ENCODE data around the gene TMEFF2. TPM values are rescaled to one million over a fixed set of nuclear protein-coding genes. Genes with fewer than 3 reads are reported as not detected.

The TMEFF2 gene
- total and polyA plus RNA-seq, 10 of the 15 experiments (the other 5 are each of a cell fraction or from before 2014, with no cell fraction given), result not detected

DNA sequence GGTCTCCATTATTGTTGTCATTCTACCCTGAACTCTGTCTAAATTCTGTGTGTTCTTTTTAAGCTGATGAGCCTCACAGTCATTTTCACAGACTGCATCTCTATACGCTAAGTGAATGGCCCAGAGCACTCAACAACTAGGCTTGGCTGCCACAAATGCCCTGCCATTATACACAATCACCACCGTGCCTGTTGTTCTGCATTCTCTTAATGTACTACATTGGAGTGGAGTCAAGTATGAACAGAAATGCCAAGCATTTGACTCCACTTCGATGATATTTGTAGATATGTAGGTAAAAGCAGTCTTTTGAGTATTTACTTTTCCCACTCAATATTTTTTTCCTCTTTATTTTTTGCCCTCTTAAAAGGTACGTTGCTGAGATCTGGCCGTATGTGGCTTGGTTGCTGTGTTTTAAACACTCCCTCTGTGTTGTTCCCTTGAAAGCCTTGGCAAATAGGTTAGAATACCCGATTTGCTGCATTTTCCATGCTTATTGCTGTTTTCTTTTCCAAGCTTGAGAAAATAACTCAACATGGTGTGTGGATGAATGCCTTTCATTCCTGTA lies 36.2 kb upstream of the TMEFF2 start:
- TF ChIP-seq TAF1 (IDR thresholded peaks at IDR 0.05; ENCODE audit: borderline replicate concordance, low read depth, low read length) (no peak), KAT2A (conservative IDR thresholded peaks at IDR 0.05; ENCODE audit: control insufficient read depth, low read depth, low read length) (no peak), ZNF217 (IDR thresholded peaks at IDR 0.05) (no peak), ZNF274 (IDR thresholded peaks at IDR 0.05; ENCODE audit: insufficient read depth, insufficient read length) (no peak), SMC3 (IDR thresholded peaks at IDR 0.05; ENCODE audit: borderline replicate concordance, low read length) (no peak), RAD51 (IDR thresholded peaks at IDR 0.05) (no peak), POLR2A (IDR thresholded peaks at IDR 0.05; ENCODE audit: low read depth, low read length) (no peak), CEBPB (IDR thresholded peaks at IDR 0.05; ENCODE audit: borderline replicate concordance in 1 of 2, low read depth in 2 of 2, low read length in 2 of 2) (no peak), RFX5 (IDR thresholded peaks at IDR 0.05; ENCODE audit: low read depth, low read length) (no peak), SMAD5 (IDR thresholded peaks at IDR 0.05; ENCODE audit: low read depth) (no peak), FOXM1 (IDR thresholded peaks at IDR 0.05; ENCODE audit: low read depth, low read length) (no peak), CHD4 (IDR thresholded peaks at IDR 0.05) (no peak), ATF7 (IDR thresholded peaks at IDR 0.05; ENCODE audit: low read depth) (no peak), BHLHE40 (IDR thresholded peaks at IDR 0.05; ENCODE audit: borderline replicate concordance in 1 of 2, low read depth in 2 of 2, low read length in 1 of 2) (no peak), RCOR1 (conservative IDR thresholded peaks at IDR 0.05; ENCODE audit: low read depth, low read length) (no peak)
- TF ChIP-seq, protein P1, sequence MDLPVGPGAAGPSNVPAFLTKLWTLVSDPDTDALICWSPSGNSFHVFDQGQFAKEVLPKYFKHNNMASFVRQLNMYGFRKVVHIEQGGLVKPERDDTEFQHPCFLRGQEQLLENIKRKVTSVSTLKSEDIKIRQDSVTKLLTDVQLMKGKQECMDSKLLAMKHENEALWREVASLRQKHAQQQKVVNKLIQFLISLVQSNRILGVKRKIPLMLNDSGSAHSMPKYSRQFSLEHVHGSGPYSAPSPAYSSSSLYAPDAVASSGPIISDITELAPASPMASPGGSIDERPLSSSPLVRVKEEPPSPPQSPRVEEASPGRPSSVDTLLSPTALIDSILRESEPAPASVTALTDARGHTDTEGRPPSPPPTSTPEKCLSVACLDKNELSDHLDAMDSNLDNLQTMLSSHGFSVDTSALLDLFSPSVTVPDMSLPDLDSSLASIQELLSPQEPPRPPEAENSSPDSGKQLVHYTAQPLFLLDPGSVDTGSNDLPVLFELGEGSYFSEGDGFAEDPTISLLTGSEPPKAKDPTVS (IDR thresholded peaks at IDR 0.05; ENCODE audit: low read depth, low read length), result no peak
- TF ChIP-seq, protein P2, sequence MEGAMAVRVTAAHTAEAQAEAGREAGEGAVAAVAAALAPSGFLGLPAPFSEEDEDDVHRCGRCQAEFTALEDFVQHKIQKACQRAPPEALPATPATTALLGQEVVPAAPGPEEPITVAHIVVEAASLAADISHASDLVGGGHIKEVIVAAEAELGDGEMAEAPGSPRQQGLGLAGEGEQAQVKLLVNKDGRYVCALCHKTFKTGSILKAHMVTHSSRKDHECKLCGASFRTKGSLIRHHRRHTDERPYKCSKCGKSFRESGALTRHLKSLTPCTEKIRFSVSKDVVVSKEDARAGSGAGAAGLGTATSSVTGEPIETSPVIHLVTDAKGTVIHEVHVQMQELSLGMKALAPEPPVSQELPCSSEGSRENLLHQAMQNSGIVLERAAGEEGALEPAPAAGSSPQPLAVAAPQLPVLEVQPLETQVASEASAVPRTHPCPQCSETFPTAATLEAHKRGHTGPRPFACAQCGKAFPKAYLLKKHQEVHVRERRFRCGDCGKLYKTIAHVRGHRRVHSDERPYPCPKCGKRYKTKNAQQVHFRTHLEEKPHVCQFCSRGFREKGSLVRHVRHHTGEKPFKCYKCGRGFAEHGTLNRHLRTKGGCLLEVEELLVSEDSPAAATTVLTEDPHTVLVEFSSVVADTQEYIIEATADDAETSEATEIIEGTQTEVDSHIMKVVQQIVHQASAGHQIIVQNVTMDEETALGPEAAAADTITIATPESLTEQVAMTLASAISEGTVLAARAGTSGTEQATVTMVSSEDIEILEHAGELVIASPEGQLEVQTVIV (IDR thresholded peaks at IDR 0.05; ENCODE audit: borderline replicate concordance, partially characterized antibody), result no peak
- TF ChIP-seq, protein P3, sequence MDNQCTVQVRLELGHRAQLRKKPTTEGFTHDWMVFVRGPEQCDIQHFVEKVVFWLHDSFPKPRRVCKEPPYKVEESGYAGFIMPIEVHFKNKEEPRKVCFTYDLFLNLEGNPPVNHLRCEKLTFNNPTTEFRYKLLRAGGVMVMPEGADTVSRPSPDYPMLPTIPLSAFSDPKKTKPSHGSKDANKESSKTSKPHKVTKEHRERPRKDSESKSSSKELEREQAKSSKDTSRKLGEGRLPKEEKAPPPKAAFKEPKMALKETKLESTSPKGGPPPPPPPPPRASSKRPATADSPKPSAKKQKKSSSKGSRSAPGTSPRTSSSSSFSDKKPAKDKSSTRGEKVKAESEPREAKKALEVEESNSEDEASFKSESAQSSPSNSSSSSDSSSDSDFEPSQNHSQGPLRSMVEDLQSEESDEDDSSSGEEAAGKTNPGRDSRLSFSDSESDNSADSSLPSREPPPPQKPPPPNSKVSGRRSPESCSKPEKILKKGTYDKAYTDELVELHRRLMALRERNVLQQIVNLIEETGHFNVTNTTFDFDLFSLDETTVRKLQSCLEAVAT (IDR thresholded peaks at IDR 0.05), result no peak
- TF ChIP-seq, protein P4, sequence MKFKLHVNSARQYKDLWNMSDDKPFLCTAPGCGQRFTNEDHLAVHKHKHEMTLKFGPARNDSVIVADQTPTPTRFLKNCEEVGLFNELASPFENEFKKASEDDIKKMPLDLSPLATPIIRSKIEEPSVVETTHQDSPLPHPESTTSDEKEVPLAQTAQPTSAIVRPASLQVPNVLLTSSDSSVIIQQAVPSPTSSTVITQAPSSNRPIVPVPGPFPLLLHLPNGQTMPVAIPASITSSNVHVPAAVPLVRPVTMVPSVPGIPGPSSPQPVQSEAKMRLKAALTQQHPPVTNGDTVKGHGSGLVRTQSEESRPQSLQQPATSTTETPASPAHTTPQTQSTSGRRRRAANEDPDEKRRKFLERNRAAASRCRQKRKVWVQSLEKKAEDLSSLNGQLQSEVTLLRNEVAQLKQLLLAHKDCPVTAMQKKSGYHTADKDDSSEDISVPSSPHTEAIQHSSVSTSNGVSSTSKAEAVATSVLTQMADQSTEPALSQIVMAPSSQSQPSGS (IDR thresholded peaks at IDR 0.05; ENCODE audit: low read length), result no peak
- no peak overlapping the region for H2AFZ ChIP-seq (ENCODE audit: control insufficient read depth, low read depth, low read length)
- no TSS peak for BruUV-seq (replicated peaks)
- no peaks in the 10 kb centered on the region for H3K36me3 ChIP-seq (ENCODE audit: control insufficient read depth in 2 of 2, insufficient read depth in 2 of 2, low read length in 1 of 2)
- in situ Hi-C loops (cut with MboI) (no loop called here), intact Hi-C loops (cut with micrococcal nuclease; ENCODE audit: unreplicated experiment) (no loop called here)
- DNase-seq (ENCODE audit: low read depth, low spot score) (no peak), FAIRE-seq (no peak), ATAC-seq (no peak)
- no peak overlapping the region for H3K4me3 ChIP-seq
- H3K4me2 ChIP-seq (ENCODE audit: control insufficient read depth, insufficient read depth), result no peak overlapping the region
- H3K27ac ChIP-seq (ENCODE audit: control insufficient read depth, insufficient read depth), result no peak overlapping the region
- ChIA-PET SMC1A (ENCODE audit: uncharacterized antibody, unreplicated experiment) (no interaction called here), RAD21 (ENCODE audit: unreplicated experiment) (no interaction called here), CTCF (no interaction called here), POLR2A (no interaction called here)
- no peaks in the 10 kb centered on the region for H4K20me1 ChIP-seq (ENCODE audit: control insufficient read depth, insufficient read depth)
- 5% methylated on average over 6 of the region's 6 CpGs for WGBS (ENCODE audit: insufficient coverage, insufficient replicate concordance, low lambda C conversion rate, missing lambda C conversion rate)
- H3K4me1 ChIP-seq (ENCODE audit: control insufficient read depth, insufficient read depth, low read length), result no peaks in the 10 kb centered on the region
- H3K79me2 ChIP-seq (ENCODE audit: control insufficient read depth, insufficient read depth, low read length), result no peaks in the 10 kb centered on the region
- H3K27me3 ChIP-seq (replicated peaks in 1 of 2; ENCODE audit: control insufficient read depth in 2 of 2, insufficient read depth in 2 of 2, low read length in 1 of 2), result no peaks in the 10 kb centered on the region; a peak in 1 of 4 replicates
- H3K9me3 ChIP-seq (replicated peaks; ENCODE audit: control insufficient read depth, insufficient read depth, low read length), result no peaks in the 10 kb centered on the region
- no peak overlapping the region for H3K9ac ChIP-seq (ENCODE audit: control insufficient read depth, insufficient read depth, low read length)
